Spleen (tissue), 11 donors: Measurements from ENCODE around the gene DNAJB7. TPM values are rescaled to one million over a fixed set of nuclear protein-coding genes. Genes with fewer than 3 reads are reported as not detected.

Experiments used
- DNase-seq: peaks from one replicate; pipeline ENCODE4 v3.0.0-alpha.2; 2020
- H3K27ac ChIP-seq, 8 donors: fragments of 200-600 bp; sonication (generic) in 7 of 8; 1 replicate in 4 of 8; 2 replicates in 4 of 8; pipeline versions ENCODE4 v1.5.0 to v1.8.0; 2016 to 2021; ENCODE audit warnings: inconsistent platforms in 4 of 8, mild to moderate bottlenecking in 4 of 8, moderate library complexity in 1 of 8
- H3K27me3 ChIP-seq, 7 donors: fragments of 200-600 bp; sonication (generic) in 6 of 7; replicated peaks in 1 of 7; 1 replicate in 4 of 7; 2 replicates in 3 of 7; pipeline versions ENCODE4 v1.5.0 to v1.8.0; 2016 to 2021; ENCODE audit warnings: inconsistent platforms in 3 of 7, mild to moderate bottlenecking in 1 of 7
- H3K36me3 ChIP-seq, 6 donors: fragments of 200-600 bp; sonication (generic) in 5 of 6; 1 replicate in 4 of 6; 2 replicates in 2 of 6; pipeline versions ENCODE4 v1.5.0 to v1.8.0; 2016 to 2021; ENCODE audit warnings: inconsistent platforms in 2 of 6
- H3K4me1 ChIP-seq, 6 donors: fragments of 200-600 bp; sonication (generic) in 5 of 6; 1 replicate in 3 of 6; 2 replicates in 3 of 6; pipeline versions ENCODE4 v1.5.0 to v1.8.0; 2016 to 2021; ENCODE audit warnings: inconsistent platforms in 3 of 6
- H3K4me3 ChIP-seq, 8 donors: fragments of 200-600 bp; sonication (generic) in 7 of 8; 1 replicate in 4 of 8; 2 replicates in 4 of 8; pipeline versions ENCODE4 v1.5.0 to v1.8.0; 2016 to 2021; ENCODE audit warnings: inconsistent platforms in 4 of 8, mild to moderate bottlenecking in 4 of 8, moderate library complexity in 2 of 8
- H3K9me3 ChIP-seq, 8 donors: fragments of 200-600 bp; sonication (generic) in 7 of 8; 1 replicate in 4 of 8; 2 replicates in 4 of 8; pipeline versions ENCODE4 v1.5.0 to v1.8.0; 2016 to 2021; ENCODE audit warnings: inconsistent platforms in 4 of 8
- CTCF ChIP-seq, 11 experiments: fragments of 200-600 bp in 7 of 11; fragments of 450-650 bp in 4 of 11; sonication (generic) in 4 of 11; IDR thresholded peaks in 8 of 11; conservative IDR thresholded peaks in 3 of 11; 1 replicate in 7 of 11; 2 replicates in 4 of 11; pipeline versions ENCODE4 v1.4.0 to v1.8.0; 2016 to 2021; ENCODE audit warnings: antibody characterized with exemption in 11 of 11, inconsistent platforms in 4 of 11, mild to moderate bottlenecking in 1 of 11
- POLR2A ChIP-seq, 3 donors: fragments of 450-650 bp; IDR thresholded peaks; one replicate each; pipeline ENCODE4 v1.5.1; 2017; ENCODE audit warnings: antibody characterized with exemption in 3 of 3, mild to moderate bottlenecking in 1 of 3
- POLR2AphosphoS5 ChIP-seq, 3 donors: sonication (generic); formaldehyde crosslinking; IDR thresholded peaks; one replicate each; pipeline ENCODE4 v1.5.1; 2017; ENCODE audit warnings: antibody characterized with exemption in 3 of 3
- whole genome bisulfite sequencing, 5 donors: extraction: QIAGEN DNeasy Blood & Tissue Kit in 3 of 5; methylation state at CpG; one replicate each; pipeline versions ENCODE4 v1.1.5 to v1.1.7; 2013 to 2018; 5-methylcytosine and 5-hydroxymethylcytosine counted together
- intact Hi-C: fragments of 100-400 bp; cut with DNase I; formaldehyde crosslinking; loops from one replicate; pipeline ENCODE4 v1.15.0; 2023; ENCODE audit warnings: low total_unique reads
- polyA plus RNA-seq, 3 donors: library from polyadenylated mRNA; stranded (reverse); fragments of 200-250 nt; gene quantifications; one replicate each; pipeline ENCODE4 v1.2.1, GENCODE V29; 2013
- total RNA-seq, 7 donors: library from RNA; depleted of rRNA in 3 of 7; stranded (reverse); fragments of >200 nt in 3 of 7; fragmentation: NEBNext Ultra II Directional in 4 of 7; extraction: Animal tissue kit (Norgen Biotek cat#: 25700) in 4 of 7; gene quantifications; one replicate each; pipeline versions ENCODE4 v1.1.0 to v1.2.1, GENCODE V29; 2016 to 2021
- donor health status: healthy with polysubstance abuse.
- donor health status: DM: no; HTN: no; CAD: no; lungs with moderate emphysema.
- donor health status: DM: no; HTN: no; CAD: no.
- donor health status: Bipolar disorder and iron deficiency.
- donor health status: healthy.
- donor health status: DM: no; HTN: no; CAD: no.
- donor health status: DM: yes; HTN: yes; CAD: no.

The DNAJB7 gene
- total and polyA plus RNA-seq, 10 donors, result not detected

GRCh38 chr22:40818747-40819598 lies 42.9 kb downstream of the DNAJB7 start, which contains the start of gene SLC25A17:
TSS of gene SLC25A17 (minus strand) at chr22:40819346. CDS start at chr22:40819248, 98 bp downstream.
- peaks cover 0 to 24% (median 6%) of the 10 kb centered on the region in 6 donors for H3K36me3 ChIP-seq
- H3K4me1 ChIP-seq, result peaks cover 17 to 49% (median 28%) of the 10 kb centered on the region in 6 donors
- WGBS, 5 donors, result 0 to 1% (median 0%) methylated on average over 34 to 60 of the region's 61 CpGs
- H3K27me3 ChIP-seq, result no peaks in the 10 kb centered on the region
- H3K27ac ChIP-seq, result peak within 1 kb of the TSS; percentile 64 to 89 (median 84)
- intact Hi-C loops, result no loop called here
- peak within 1 kb of the TSS; percentile 86 to 99 (median 98) for H3K4me3 ChIP-seq
- peak; percentile 83 to 87 (median 84) for TF ChIP-seq POLR2AphosphoS5 (IDR thresholded peaks at IDR 0.05)
- TF ChIP-seq CTCF (IDR thresholded peaks at IDR 0.05 in 8 of 11, conservative IDR thresholded peaks at IDR 0.05 in 3 of 11), result peak in 8 of 11 experiments; percentile 17 to 53 (median 33)
- no peak for TF ChIP-seq POLR2A (IDR thresholded peaks at IDR 0.05)
- H3K9me3 ChIP-seq, result no peaks in the 10 kb centered on the region
- DNase-seq, result peak; percentile 97

- Histone ChIP-seq H3K27ac (peak overlapping the region in 3 of 8 donors; percentile 84 to 89 (median 86)), H3K27me3 (no peaks in the 10 kb centered on the region), H3K36me3 (peaks cover 0 to 23% (median 3%) of the 10 kb centered on the region in 6 donors), H3K4me1 (peaks cover 17 to 49% (median 28%) of the 10 kb centered on the region in 6 donors), H3K9me3 (no peaks in the 10 kb centered on the region), H3K4me3 (peak overlapping the region; percentile 86 to 99 (median 98))
- WGBS, 5 donors, result 7 to 21% (median 11%) methylated on average over 13 to 14 of the region's 14 CpGs
- intact Hi-C loops, result no loop called here
- TF ChIP-seq POLR2AphosphoS5 (IDR thresholded peaks at IDR 0.05), result no peak
- TF ChIP-seq POLR2A (IDR thresholded peaks at IDR 0.05), result no peak
- TF ChIP-seq CTCF (IDR thresholded peaks at IDR 0.05 in 8 of 11, conservative IDR thresholded peaks at IDR 0.05 in 3 of 11), result no peak
- no peak for DNase-seq
These were observed 43.6 kb downstream of the DNAJB7 start for GRCh38 chr22:40818192-40818746.

DNA sequence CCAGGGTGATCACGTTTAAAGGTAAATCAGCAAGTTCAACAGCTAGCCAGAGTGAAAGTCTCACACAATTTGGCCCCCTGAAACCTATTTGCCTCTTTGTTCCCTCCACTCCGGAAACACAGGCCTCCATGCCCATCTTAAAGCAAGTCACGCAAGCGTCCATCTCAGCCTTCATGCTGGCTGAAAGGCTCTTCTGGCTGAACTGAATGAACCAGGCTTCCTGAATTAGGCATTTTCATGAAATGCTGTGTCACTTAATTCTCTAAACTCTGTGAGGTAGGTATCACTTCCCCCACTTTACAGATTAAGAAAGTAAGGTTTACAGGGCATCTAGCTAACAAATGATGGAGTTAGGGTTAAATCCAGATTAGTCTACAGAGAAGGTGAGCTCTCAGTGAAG lies 44.2 kb downstream of the DNAJB7 start:
- peak overlapping the region in 3 of 8 donors; percentile 98 to 99 (median 99) for H3K4me3 ChIP-seq
- WGBS, 5 donors, result 84 to 90% (median 87%) methylated on average over 4 of the region's 4 CpGs
- no peak for DNase-seq
- intact Hi-C loops, result no loop called here
- peaks cover 17 to 49% (median 28%) of the 10 kb centered on the region in 6 donors for H3K4me1 ChIP-seq
- H3K9me3 ChIP-seq, result no peaks in the 10 kb centered on the region
- TF ChIP-seq POLR2A (IDR thresholded peaks at IDR 0.05) (no peak), CTCF (IDR thresholded peaks at IDR 0.05 in 8 of 11, conservative IDR thresholded peaks at IDR 0.05 in 3 of 11) (no peak), POLR2AphosphoS5 (IDR thresholded peaks at IDR 0.05) (no peak)
- H3K36me3 ChIP-seq, result peaks cover 0 to 20% (median under 1%) of the 10 kb centered on the region in 6 donors
- no peak overlapping the region for H3K27ac ChIP-seq
- no peaks in the 10 kb centered on the region for H3K27me3 ChIP-seq

DNA sequence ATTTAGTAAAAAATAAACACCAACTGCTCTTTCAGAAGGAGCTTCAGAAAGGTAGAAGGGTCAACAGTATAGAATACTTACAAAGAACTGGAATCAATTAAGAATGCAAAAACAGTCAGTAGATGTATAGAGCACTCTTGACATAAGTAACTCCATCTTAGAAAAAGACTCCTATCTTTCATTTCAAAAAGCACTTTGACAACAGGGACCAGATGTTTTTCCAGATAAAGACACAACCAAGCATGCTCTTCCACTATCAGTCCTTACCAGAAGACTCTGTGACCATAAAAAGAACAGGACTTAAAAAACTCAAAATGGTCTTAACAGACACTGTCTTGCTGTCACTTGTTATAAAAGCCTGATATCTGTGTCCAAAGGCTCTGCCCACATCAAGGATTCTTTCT lies 48.0 kb downstream of the DNAJB7 start:
- no peak for DNase-seq
- Histone ChIP-seq H3K36me3 (peaks cover 0 to 13% (median 0%) of the 10 kb centered on the region in 6 donors), H3K27me3 (no peaks in the 10 kb centered on the region), H3K27ac (no peak overlapping the region), H3K4me1 (peaks cover 13 to 44% (median 19%) of the 10 kb centered on the region in 6 donors), H3K9me3 (no peaks in the 10 kb centered on the region), H3K4me3 (no peak overlapping the region)
- intact Hi-C loops, result no loop called here
- TF ChIP-seq POLR2A (IDR thresholded peaks at IDR 0.05), result no peak
- TF ChIP-seq CTCF (IDR thresholded peaks at IDR 0.05 in 8 of 11, conservative IDR thresholded peaks at IDR 0.05 in 3 of 11), result no peak
- TF ChIP-seq POLR2AphosphoS5 (IDR thresholded peaks at IDR 0.05), result no peak
